ENCODE data around the gene CAMKK1.

CAMKK1 gene

DNA sequence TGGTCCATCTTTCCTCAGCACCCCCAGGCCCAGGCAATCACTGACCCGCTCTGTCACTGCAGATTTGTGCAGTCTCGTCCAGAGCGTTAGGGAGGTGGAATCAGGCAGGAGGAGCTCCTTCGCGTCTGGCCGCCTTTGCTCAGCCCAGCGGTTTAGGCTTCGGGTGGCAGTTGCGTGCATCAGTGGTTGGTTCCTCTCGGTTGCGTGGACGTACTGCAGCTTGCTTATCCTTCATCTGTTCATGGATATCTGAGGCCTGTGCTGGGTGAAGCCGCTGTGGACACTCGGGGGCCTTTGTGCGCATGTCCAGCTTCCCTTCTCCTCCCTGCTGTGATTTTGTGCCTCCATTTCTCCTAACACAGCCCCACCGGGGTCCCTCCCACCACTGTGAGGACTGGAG, 28.2 kb upstream of the CAMKK1 start:
- no peak overlapping the region for H3K4me3 ChIP-seq (ENCODE audit: low read depth, low read length)
- TF ChIP-seq, protein P1, sequence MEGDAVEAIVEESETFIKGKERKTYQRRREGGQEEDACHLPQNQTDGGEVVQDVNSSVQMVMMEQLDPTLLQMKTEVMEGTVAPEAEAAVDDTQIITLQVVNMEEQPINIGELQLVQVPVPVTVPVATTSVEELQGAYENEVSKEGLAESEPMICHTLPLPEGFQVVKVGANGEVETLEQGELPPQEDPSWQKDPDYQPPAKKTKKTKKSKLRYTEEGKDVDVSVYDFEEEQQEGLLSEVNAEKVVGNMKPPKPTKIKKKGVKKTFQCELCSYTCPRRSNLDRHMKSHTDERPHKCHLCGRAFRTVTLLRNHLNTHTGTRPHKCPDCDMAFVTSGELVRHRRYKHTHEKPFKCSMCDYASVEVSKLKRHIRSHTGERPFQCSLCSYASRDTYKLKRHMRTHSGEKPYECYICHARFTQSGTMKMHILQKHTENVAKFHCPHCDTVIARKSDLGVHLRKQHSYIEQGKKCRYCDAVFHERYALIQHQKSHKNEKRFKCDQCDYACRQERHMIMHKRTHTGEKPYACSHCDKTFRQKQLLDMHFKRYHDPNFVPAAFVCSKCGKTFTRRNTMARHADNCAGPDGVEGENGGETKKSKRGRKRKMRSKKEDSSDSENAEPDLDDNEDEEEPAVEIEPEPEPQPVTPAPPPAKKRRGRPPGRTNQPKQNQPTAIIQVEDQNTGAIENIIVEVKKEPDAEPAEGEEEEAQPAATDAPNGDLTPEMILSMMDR (IDR thresholded peaks at IDR 0.05; ENCODE audit: low read depth, low read length), result no peak
- DNase-seq, result no peak
- H3K9me3 ChIP-seq, result no peaks in the 10 kb centered on the region
- no peaks in the 10 kb centered on the region for H3K4me1 ChIP-seq
- H3K27me3 ChIP-seq, result no peaks in the 10 kb centered on the region
- H3K36me3 ChIP-seq, result no peaks in the 10 kb centered on the region

DNA sequence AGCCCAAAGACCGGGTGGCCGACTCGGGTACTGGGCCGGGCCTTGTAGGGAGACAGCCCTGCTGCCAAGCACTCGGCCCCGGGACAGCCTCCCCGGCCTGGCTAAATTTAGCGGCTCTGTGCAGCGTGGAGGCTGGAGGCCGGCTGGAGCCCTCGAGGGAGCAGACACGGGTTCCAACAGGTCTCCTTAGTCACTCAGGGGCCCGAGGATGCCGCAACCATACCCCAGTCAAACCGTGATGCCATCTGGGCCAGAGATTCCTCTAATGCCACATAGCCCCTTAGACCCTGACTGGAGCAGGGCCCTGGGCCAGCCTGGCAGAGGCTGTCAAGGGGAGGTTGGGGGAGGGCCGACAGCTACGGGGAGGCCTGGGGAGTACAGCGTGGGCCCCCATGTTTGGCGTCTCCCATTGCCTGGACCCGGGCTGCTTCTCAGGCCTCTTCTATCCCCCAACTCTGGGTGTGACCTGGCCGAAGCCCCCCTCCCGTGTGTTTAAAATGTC, 26.3 kb upstream of the CAMKK1 start:
- H3K9me3 ChIP-seq, result no peaks in the 10 kb centered on the region
- TF ChIP-seq, protein P1 (IDR thresholded peaks at IDR 0.05; ENCODE audit: low read depth, low read length), result no peak
- no peak for DNase-seq
- no peaks in the 10 kb centered on the region for H3K4me1 ChIP-seq
- H3K27me3 ChIP-seq, result no peaks in the 10 kb centered on the region
- H3K4me3 ChIP-seq (ENCODE audit: low read depth, low read length), result no peak overlapping the region
- no peaks in the 10 kb centered on the region for H3K36me3 ChIP-seq

DNA sequence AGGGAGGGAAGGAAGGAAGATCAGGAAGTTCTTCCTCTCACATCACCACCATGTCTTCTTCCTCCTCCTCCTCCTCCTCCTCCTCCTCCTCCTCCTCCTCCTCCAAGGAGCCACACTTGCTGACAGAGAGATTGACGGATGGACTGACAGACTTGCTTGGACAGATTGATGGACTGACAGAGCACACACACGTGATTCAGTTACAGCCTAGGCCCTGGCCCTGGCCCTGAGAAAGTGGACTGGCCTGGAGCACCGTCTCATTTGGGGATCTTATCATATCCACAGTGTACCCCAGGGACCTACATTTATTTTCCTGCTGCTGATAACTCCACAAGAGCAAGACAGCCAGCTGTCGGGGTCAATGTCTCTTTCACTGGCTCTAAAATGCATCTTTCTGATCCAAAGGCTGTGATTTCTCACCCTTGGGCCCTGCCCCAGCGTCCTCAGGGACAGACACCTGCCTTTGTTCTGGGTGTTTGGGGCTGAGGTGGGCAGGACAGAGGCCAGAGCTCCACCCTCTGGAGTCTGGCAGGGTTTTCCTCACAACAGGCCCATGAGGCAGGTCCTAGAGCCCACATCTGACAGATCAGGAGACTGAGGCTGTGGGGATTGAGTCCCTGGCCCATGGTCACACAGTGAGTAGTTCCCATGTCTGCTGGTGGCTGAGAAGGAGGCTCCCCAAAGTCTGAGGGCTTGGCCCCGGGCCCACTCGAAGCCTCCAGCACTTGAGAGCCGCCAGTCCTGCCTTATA, 25.7 kb upstream of the CAMKK1 start:
- TF ChIP-seq, protein P1 (IDR thresholded peaks at IDR 0.05; ENCODE audit: low read depth, low read length), result no peak
- Histone ChIP-seq H3K9me3 (no peaks in the 10 kb centered on the region), H3K4me1 (peaks cover 2% of the 10 kb centered on the region; the same call in 1 of the 2 replicates), H3K27me3 (no peaks in the 10 kb centered on the region), H3K4me3 (ENCODE audit: low read depth, low read length) (no peak overlapping the region), H3K36me3 (no peaks in the 10 kb centered on the region)
- peak; percentile 32 for DNase-seq

DNA sequence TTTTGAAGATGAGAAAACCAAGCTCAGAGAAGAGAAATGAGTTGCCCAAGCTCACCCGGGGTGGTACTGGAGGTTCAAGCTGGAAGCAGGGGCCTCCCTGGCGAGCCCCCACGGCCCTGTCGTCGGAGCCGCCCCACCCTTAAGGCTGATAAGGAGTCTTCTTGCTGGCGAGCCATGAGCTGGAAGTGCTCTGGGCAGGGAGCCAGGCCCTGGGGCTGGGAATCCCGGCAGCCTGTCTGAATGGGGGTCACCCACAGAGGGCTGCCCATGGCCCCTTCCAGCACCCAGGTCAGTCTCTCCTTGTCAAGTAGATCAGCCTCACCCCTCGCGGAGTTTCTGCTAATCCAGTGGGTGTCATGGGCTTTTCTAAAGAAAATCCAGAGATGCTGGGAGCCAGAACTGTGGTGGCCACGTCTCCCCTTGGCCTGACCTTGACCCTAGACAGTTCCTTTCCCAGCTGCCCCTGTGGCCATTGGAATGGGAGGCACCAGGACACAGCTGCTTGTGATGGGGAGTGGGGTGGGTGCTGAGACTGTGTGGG, 24.6 kb upstream of the CAMKK1 start:
- Histone ChIP-seq H3K4me3 (ENCODE audit: low read depth, low read length) (no peak overlapping the region), H3K36me3 (no peaks in the 10 kb centered on the region), H3K4me1 (peaks cover 2% of the 10 kb centered on the region; the same call in 1 of the 2 replicates), H3K27me3 (no peaks in the 10 kb centered on the region), H3K9me3 (no peaks in the 10 kb centered on the region)
- DNase-seq, result peak; percentile 65
- TF ChIP-seq, protein P1 (IDR thresholded peaks at IDR 0.05; ENCODE audit: low read depth, low read length), result no peak

DNA sequence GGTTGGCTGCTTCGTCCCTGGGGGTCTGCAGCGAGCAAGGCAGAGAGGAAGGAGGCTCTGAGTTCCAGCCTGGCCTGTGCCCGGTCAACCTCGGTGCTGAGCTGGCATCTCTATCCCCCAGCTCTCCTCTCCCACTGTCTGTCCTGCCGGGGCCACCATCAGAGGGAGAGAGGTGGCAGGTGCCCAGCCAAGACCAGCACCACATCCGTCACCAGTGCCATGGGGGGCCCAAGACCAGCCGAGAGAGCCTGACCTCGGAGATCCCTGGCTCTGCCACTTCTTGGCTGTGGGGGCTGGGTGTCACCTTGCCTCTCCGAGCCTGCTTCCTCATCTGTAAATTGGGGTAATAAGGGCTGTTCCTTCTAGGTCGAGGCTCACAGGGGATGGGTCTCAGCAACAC, 24.0 kb upstream of the CAMKK1 start:
- DNase-seq, result no peak
- H3K9me3 ChIP-seq, result no peaks in the 10 kb centered on the region
- no peaks in the 10 kb centered on the region for H3K27me3 ChIP-seq
- TF ChIP-seq, protein P1 (IDR thresholded peaks at IDR 0.05; ENCODE audit: low read depth, low read length), result no peak
- H3K4me1 ChIP-seq, result peaks cover 2% of the 10 kb centered on the region; the same call in 1 of the 2 replicates
- H3K36me3 ChIP-seq, result no peaks in the 10 kb centered on the region
- H3K4me3 ChIP-seq (ENCODE audit: low read depth, low read length), result no peak overlapping the region
